ENCODE data around the gene AMER1.

AMER1 gene

DNA sequence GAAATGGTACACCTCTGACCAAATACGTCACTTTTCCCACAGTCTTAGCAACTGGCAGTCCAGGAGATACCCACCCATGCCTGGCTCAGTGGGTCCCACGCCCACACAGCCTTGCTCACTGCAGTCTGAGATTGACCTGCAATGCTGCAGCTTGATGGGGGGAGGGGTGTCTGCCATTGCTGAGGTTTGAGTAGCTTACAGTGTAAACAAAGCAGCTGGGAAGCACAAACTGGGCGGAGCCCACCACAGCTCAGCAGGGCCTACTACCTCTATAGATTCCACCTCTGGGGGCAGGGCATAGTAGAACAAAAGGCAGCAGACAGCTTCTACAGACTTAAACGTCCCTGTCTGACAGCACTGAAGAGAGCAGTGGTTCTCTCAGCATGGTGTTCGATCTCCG lies 52.7 kb downstream of the AMER1 start:
- TF ChIP-seq ESRRG (CRISPR knock-in tag; IDR thresholded peaks at IDR 0.05) (no peak), GLIS3 (CRISPR knock-in tag; IDR thresholded peaks at IDR 0.05) (no peak), CSDC2 (CRISPR knock-in tag; IDR thresholded peaks at IDR 0.05) (no peak), ZNF70 (CRISPR knock-in tag; IDR thresholded peaks at IDR 0.05) (no peak), BACH2 (CRISPR knock-in tag; IDR thresholded peaks at IDR 0.05; ENCODE audit: borderline replicate concordance) (no peak), ARNTL (CRISPR knock-in tag; IDR thresholded peaks at IDR 0.05; ENCODE audit: borderline replicate concordance, low read depth) (no peak), SNAI2 (CRISPR knock-in tag; IDR thresholded peaks at IDR 0.05) (no peak), RARB (CRISPR knock-in tag; IDR thresholded peaks at IDR 0.05) (no peak), ZNF8 (CRISPR knock-in tag; IDR thresholded peaks at IDR 0.05) (no peak), ISL1 (CRISPR knock-in tag; IDR thresholded peaks at IDR 0.05) (no peak), TOX (CRISPR knock-in tag; IDR thresholded peaks at IDR 0.05; ENCODE audit: borderline replicate concordance) (no peak), ZC3H10 (CRISPR knock-in tag; IDR thresholded peaks at IDR 0.05) (no peak), ZFP3 (CRISPR knock-in tag; IDR thresholded peaks at IDR 0.05) (no peak)
- TF ChIP-seq, protein P1, sequence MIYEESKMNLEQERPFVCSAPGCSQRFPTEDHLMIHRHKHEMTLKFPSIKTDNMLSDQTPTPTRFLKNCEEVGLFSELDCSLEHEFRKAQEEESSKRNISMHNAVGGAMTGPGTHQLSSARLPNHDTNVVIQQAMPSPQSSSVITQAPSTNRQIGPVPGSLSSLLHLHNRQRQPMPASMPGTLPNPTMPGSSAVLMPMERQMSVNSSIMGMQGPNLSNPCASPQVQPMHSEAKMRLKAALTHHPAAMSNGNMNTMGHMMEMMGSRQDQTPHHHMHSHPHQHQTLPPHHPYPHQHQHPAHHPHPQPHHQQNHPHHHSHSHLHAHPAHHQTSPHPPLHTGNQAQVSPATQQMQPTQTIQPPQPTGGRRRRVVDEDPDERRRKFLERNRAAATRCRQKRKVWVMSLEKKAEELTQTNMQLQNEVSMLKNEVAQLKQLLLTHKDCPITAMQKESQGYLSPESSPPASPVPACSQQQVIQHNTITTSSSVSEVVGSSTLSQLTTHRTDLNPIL (CRISPR knock-in tag; IDR thresholded peaks at IDR 0.05; ENCODE audit: low read depth) = no peak
- TF ChIP-seq, protein P2, sequence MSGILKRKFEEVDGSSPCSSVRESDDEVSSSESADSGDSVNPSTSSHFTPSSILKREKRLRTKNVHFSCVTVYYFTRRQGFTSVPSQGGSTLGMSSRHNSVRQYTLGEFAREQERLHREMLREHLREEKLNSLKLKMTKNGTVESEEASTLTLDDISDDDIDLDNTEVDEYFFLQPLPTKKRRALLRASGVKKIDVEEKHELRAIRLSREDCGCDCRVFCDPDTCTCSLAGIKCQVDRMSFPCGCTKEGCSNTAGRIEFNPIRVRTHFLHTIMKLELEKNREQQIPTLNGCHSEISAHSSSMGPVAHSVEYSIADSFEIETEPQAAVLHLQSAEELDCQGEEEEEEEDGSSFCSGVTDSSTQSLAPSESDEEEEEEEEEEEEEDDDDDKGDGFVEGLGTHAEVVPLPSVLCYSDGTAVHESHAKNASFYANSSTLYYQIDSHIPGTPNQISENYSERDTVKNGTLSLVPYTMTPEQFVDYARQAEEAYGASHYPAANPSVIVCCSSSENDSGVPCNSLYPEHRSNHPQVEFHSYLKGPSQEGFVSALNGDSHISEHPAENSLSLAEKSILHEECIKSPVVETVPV (CRISPR knock-in tag; IDR thresholded peaks at IDR 0.05) = no peak
- ATAC-seq = no peak

DNA sequence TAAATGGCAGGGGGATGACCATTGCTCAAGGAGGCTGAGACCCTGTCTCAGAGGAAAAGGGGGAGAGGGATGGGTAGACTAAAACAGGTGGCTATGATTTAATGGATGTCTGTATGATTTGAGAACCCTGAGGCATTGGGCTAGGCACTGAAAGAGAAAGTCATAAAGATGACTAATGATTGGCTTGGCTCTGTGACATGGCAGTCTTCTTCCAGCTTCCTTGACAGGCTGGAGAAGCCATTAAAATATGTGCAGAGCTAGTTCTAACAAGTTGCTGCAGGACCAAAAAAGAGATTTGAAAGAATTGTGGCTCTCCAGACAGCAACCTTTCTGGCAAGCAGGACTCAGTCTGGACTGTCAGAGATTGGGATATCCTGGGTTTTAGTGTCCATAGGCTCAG lies 53.6 kb downstream of the AMER1 start:
- TF ChIP-seq, protein P3, sequence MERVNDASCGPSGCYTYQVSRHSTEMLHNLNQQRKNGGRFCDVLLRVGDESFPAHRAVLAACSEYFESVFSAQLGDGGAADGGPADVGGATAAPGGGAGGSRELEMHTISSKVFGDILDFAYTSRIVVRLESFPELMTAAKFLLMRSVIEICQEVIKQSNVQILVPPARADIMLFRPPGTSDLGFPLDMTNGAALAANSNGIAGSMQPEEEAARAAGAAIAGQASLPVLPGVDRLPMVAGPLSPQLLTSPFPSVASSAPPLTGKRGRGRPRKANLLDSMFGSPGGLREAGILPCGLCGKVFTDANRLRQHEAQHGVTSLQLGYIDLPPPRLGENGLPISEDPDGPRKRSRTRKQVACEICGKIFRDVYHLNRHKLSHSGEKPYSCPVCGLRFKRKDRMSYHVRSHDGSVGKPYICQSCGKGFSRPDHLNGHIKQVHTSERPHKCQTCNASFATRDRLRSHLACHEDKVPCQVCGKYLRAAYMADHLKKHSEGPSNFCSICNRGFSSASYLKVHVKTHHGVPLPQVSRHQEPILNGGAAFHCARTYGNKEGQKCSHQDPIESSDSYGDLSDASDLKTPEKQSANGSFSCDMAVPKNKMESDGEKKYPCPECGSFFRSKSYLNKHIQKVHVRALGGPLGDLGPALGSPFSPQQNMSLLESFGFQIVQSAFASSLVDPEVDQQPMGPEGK (CRISPR knock-in tag; IDR thresholded peaks at IDR 0.05; ENCODE audit: borderline replicate concordance) = no peak
- TF ChIP-seq ISL1 (CRISPR knock-in tag; IDR thresholded peaks at IDR 0.05) (no peak), ZNF565 (CRISPR knock-in tag; conservative IDR thresholded peaks at IDR 0.05; ENCODE audit: low read depth) (no peak), ESRRG (CRISPR knock-in tag; IDR thresholded peaks at IDR 0.05) (no peak), OSR1 (CRISPR knock-in tag; IDR thresholded peaks at IDR 0.05) (no peak), ZNF70 (CRISPR knock-in tag; IDR thresholded peaks at IDR 0.05) (no peak), TCF4 (CRISPR knock-in tag; IDR thresholded peaks at IDR 0.05; ENCODE audit: borderline replicate concordance) (no peak), GLIS3 (CRISPR knock-in tag; IDR thresholded peaks at IDR 0.05) (no peak), TOX (CRISPR knock-in tag; IDR thresholded peaks at IDR 0.05; ENCODE audit: borderline replicate concordance) (no peak), BACH2 (CRISPR knock-in tag; IDR thresholded peaks at IDR 0.05; ENCODE audit: borderline replicate concordance) (no peak), PPARA (CRISPR knock-in tag; IDR thresholded peaks at IDR 0.05; ENCODE audit: borderline replicate concordance) (no peak)
- TF ChIP-seq, protein P4, sequence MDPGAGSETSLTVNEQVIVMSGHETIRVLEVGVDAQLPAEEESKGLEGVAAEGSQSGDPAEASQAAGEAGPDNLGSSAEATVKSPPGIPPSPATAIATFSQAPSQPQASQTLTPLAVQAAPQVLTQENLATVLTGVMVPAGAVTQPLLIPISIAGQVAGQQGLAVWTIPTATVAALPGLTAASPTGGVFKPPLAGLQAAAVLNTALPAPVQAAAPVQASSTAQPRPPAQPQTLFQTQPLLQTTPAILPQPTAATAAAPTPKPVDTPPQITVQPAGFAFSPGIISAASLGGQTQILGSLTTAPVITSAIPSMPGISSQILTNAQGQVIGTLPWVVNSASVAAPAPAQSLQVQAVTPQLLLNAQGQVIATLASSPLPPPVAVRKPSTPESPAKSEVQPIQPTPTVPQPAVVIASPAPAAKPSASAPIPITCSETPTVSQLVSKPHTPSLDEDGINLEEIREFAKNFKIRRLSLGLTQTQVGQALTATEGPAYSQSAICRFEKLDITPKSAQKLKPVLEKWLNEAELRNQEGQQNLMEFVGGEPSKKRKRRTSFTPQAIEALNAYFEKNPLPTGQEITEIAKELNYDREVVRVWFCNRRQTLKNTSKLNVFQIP (CRISPR knock-in tag; IDR thresholded peaks at IDR 0.05; ENCODE audit: borderline replicate concordance, low read depth) = no peak

DNA sequence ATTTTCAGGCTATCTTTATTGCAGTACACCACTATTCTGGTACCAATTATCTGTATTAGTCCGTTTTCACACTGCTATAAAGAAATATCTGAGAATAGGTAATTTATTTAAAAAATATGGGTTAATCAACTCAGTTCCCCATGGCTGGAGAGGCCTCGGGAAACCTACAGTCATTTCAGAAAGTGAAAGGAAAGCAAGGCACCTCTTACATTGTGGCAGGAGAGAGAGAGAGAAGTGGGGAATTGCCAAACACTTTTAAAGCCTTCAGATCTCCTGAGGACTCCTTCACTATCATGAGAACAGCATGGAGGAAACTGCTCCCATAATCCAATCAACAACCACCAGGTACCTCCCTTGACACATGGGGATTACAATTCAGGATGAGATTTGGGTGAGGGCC lies 54.7 kb downstream of the AMER1 start:
- no peak for ATAC-seq

More for the DNA sequence above, 53.6 kb downstream of the AMER1 start:
- no peak for ATAC-seq

More for the DNA sequence above, 54.7 kb downstream of the AMER1 start:
- no peak for TF ChIP-seq SNAI2 (CRISPR knock-in tag; IDR thresholded peaks at IDR 0.05)
